Smooth muscle cell (in vitro differentiated cells): Measurements from ENCODE around the gene TBC1D5. TPM values are rescaled to one million over a fixed set of nuclear protein-coding genes. Genes with fewer than 3 reads are reported as not detected.
A peak's percentile ranks its signal among the peaks of the same experiment; 100 is the strongest.
"Not testable (repeated sequence)": the region's sequence is repeated elsewhere in the genome, so short reads cannot be mapped to it uniquely, and the experiment has no call there.

ENCODE experiments used
- DNase-seq: peaks from one replicate; lab custom pipeline; 2025; ENCODE audit not compliant: unreplicated experiment; lab: John Stamatoyannopoulos, UW
- H2AFZ ChIP-seq: fragments of 200-600 bp; sonication (generic); 2 replicates; pipeline ENCODE4 v1.6.0; 2016; ENCODE audit warnings: antibody characterized with exemption, low read depth, mild to moderate bottlenecking
- H3F3A ChIP-seq: fragments of 200-600 bp; sonication (generic); 2 replicates; pipeline ENCODE4 v1.6.0; 2017; ENCODE audit warnings: antibody characterized with exemption, low read depth
- H3K27ac ChIP-seq: fragments of 200-600 bp; sonication (generic); 2 replicates; pipeline ENCODE4 v1.5.1; 2016; ENCODE audit warnings: low read depth, mild to moderate bottlenecking
- H3K27me3 ChIP-seq: fragments of 200-600 bp; sonication (generic); 2 replicates; pipeline ENCODE4 v1.6.1; 2016; ENCODE audit warnings: low read depth, mild to moderate bottlenecking
- H3K36me3 ChIP-seq: fragments of 200-600 bp; sonication (generic); 2 replicates; pipeline ENCODE4 v1.5.1; 2016; ENCODE audit warnings: low read depth
- H3K4me1 ChIP-seq: fragments of 200-600 bp; sonication (generic); 2 replicates; pipeline ENCODE4 v1.5.1; 2016; ENCODE audit warnings: low read depth
- H3K4me2 ChIP-seq: fragments of 200-600 bp; sonication (generic); 2 replicates; pipeline ENCODE4 v1.6.0; 2016; ENCODE audit warnings: mild to moderate bottlenecking
- H3K4me3 ChIP-seq: fragments of 200-600 bp; sonication (generic); 2 replicates; pipeline ENCODE4 v1.5.1; 2016; ENCODE audit warnings: mild to moderate bottlenecking
- H3K79me2 ChIP-seq: fragments of 200-600 bp; sonication (generic); 2 replicates; pipeline ENCODE4 v1.6.0; 2016; ENCODE audit warnings: low read depth, mild to moderate bottlenecking
- H3K9ac ChIP-seq: fragments of 200-600 bp; sonication (generic); 2 replicates; pipeline ENCODE4 v1.6.0; 2016; ENCODE audit warnings: low read depth
- H3K9me3 ChIP-seq: fragments of 200-600 bp; sonication (generic); replicated peaks from 2 replicates; pipeline ENCODE4 v1.5.1; 2016; ENCODE audit warnings: low read depth
- H4K20me1 ChIP-seq: fragments of 200-600 bp; sonication (generic); 2 replicates; pipeline ENCODE4 v1.6.0; 2016; ENCODE audit warnings: low read depth
- CTCF ChIP-seq: fragments of 200-600 bp; sonication (generic); IDR thresholded peaks from 2 replicates; pipeline ENCODE4 v1.5.1; 2017; ENCODE audit warnings: borderline replicate concordance, mild to moderate bottlenecking, antibody characterized with exemption; ENCODE audit not compliant: insufficient read depth, poor library complexity, severe bottlenecking
- WGBS: methylation state at CpG from one replicate; pipeline ENCODE4 v1.1.7; 2016; ENCODE audit warnings: low lambda C conversion rate; 5-methylcytosine and 5-hydroxymethylcytosine counted together
- polyA plus RNA-seq: library from polyadenylated mRNA; unstranded; fragments of >200 nt; fragmentation: Nextera tagmentation; extraction: Ambion mirVana; gene quantifications from 2 replicates; pipeline ENCODE4 v1.2.1, GENCODE V29; 2016
- total RNA-seq: library from RNA; depleted of rRNA; stranded (reverse); fragments of >200 nt; gene quantifications from 2 replicates; pipeline ENCODE4 v1.2.3, GENCODE V29; 2014

The TBC1D5 gene
- total and polyA plus RNA-seq, 2 experiments from 2014 or later = 14.6 to 35.3 TPM

GRCh38 chr3:17640466-17640865 is 102.0 kb downstream of the TBC1D5 start:
- Histone ChIP-seq H3K9ac (no peak overlapping the region), H3K9me3 (no peaks in the 10 kb centered on the region), H3K27ac (no peak overlapping the region), H3K36me3 (no peaks in the 10 kb centered on the region), H3F3A (peaks cover 1% of the 10 kb centered on the region), H4K20me1 (peaks cover 12% of the 10 kb centered on the region), H2AFZ (no peak overlapping the region), H3K4me2 (no peak overlapping the region), H3K79me2 (peaks cover 4% of the 10 kb centered on the region), H3K4me3 (no peak overlapping the region), H3K4me1 (peaks cover 5% of the 10 kb centered on the region), H3K27me3 (no peaks in the 10 kb centered on the region)
- TF ChIP-seq CTCF = no peak
- DNase-seq = no peak

GRCh38 chr3:17639765-17640164 is 102.7 kb downstream of the TBC1D5 start:
- 73% methylated on average over 2 of the region's 2 CpGs for WGBS
- Histone ChIP-seq H4K20me1 (peaks cover 9% of the 10 kb centered on the region), H3K4me3 (no peak overlapping the region), H3F3A (no peaks in the 10 kb centered on the region), H3K4me2 (peak overlapping the region; percentile 63), H3K27ac (peak overlapping the region; percentile 66), H3K27me3 (no peaks in the 10 kb centered on the region), H3K9me3 (no peaks in the 10 kb centered on the region), H3K4me1 (peaks cover 5% of the 10 kb centered on the region), H3K36me3 (no peaks in the 10 kb centered on the region), H3K79me2 (peaks cover 4% of the 10 kb centered on the region), H3K9ac (no peak overlapping the region), H2AFZ (no peak overlapping the region)
- DNase-seq = no peak
- TF ChIP-seq CTCF = no peak

- Histone ChIP-seq H3K27ac (peak overlapping the region; percentile 66), H3K4me1 (peaks cover 5% of the 10 kb centered on the region), H3K4me3 (no peak overlapping the region), H4K20me1 (peaks cover 9% of the 10 kb centered on the region), H3K36me3 (no peaks in the 10 kb centered on the region), H3F3A (no peaks in the 10 kb centered on the region), H3K4me2 (peak overlapping the region; percentile 70), H3K9me3 (no peaks in the 10 kb centered on the region), H3K79me2 (peaks cover 4% of the 10 kb centered on the region), H2AFZ (no peak overlapping the region), H3K9ac (no peak overlapping the region), H3K27me3 (no peaks in the 10 kb centered on the region)
- 5% methylated on average over 2 of the region's 2 CpGs for WGBS
- no peak for DNase-seq
- TF ChIP-seq CTCF = no peak
These were observed 103.2 kb downstream of the TBC1D5 start for GRCh38 chr3:17639257-17639656.

- peaks cover 5% of the 10 kb centered on the region for H3K4me1 ChIP-seq
- no peak overlapping the region for H2AFZ ChIP-seq
- H3K4me3 ChIP-seq = no peak overlapping the region
- H3F3A ChIP-seq = no peaks in the 10 kb centered on the region
- no peak for TF ChIP-seq CTCF
- H3K36me3 ChIP-seq = no peaks in the 10 kb centered on the region
- peaks cover 9% of the 10 kb centered on the region for H4K20me1 ChIP-seq
- no peak overlapping the region for H3K9ac ChIP-seq
- no peak overlapping the region for H3K4me2 ChIP-seq
- no peaks in the 10 kb centered on the region for H3K9me3 ChIP-seq
- H3K27me3 ChIP-seq = no peaks in the 10 kb centered on the region
- peak overlapping the region; percentile 66 for H3K27ac ChIP-seq
- no peak for DNase-seq
- H3K79me2 ChIP-seq = peaks cover 4% of the 10 kb centered on the region
These were observed 104.1 kb downstream of the TBC1D5 start for GRCh38 chr3:17638356-17638755.

- H3K79me2 ChIP-seq, H3K4me3 ChIP-seq, H3K4me2 ChIP-seq, DNase-seq, H2AFZ ChIP-seq, H3K27me3 ChIP-seq, H3K36me3 ChIP-seq, H3K9ac ChIP-seq, H3F3A ChIP-seq, H3K27ac ChIP-seq, H3K9me3 ChIP-seq: not testable (repeated sequence)
- peaks cover 24% of the 10 kb centered on the region for H4K20me1 ChIP-seq
- H3K4me1 ChIP-seq = peaks cover 14% of the 10 kb centered on the region
- 54% methylated on average over 2 of the region's 2 CpGs for WGBS
These were observed 106.8 kb downstream of the TBC1D5 start for GRCh38 chr3:17635675-17636074.
